ENCODE results near the gene MDFI. TPM values are rescaled to one million over a fixed set of nuclear protein-coding genes. Genes with fewer than 3 reads are reported as not detected.

The MDFI gene
- total RNA-seq, 1 donor from 2014 or later: 29.5 TPM

- Mint-ChIP-seq H3K4me1 (peaks cover 11% of the 10 kb centered on the region), H3K9me3 (no peaks in the 10 kb centered on the region), H3K36me3 (no peaks in the 10 kb centered on the region), H3K27ac (no peak overlapping the region), H3K4me3 (no peak overlapping the region), H3K27me3 (ENCODE audit: insufficient read depth, low read depth) (peaks cover 2% of the 10 kb centered on the region)
- Histone ChIP-seq H4K20me1 (ENCODE audit: low read depth) (no peaks in the 10 kb centered on the region), H3F3A (ENCODE audit: low read depth) (no peaks in the 10 kb centered on the region), H3K9ac (no peak overlapping the region), H3K4me2 (no peak overlapping the region), H3K4me3 (no peak overlapping the region), H3K9me3 (ENCODE audit: low read depth) (no peaks in the 10 kb centered on the region), H3K27me3 (peaks cover 25% of the 10 kb centered on the region), H3K27ac (no peak overlapping the region), H2AFZ (replicated peaks) (no peak overlapping the region), H3K4me1 (no peaks in the 10 kb centered on the region), H3K36me3 (no peaks in the 10 kb centered on the region), H3K79me2 (ENCODE audit: low read depth) (no peaks in the 10 kb centered on the region)
- no peak for DNase-seq (ENCODE audit: low spot score)
- TF ChIP-seq EZH2phosphoT487 (IDR thresholded peaks at IDR 0.05) (no peak), CTCF (IDR thresholded peaks at IDR 0.05) (no peak), EZH2 (IDR thresholded peaks at IDR 0.05) (no peak)
These were observed 47.5 kb downstream of the MDFI start for GRCh38 chr6:41685641-41686380.

GRCh38 chr6:41687501-41688175 lies 49.4 kb downstream of the MDFI start:
- Histone ChIP-seq H3K9me3 (ENCODE audit: low read depth) (no peaks in the 10 kb centered on the region), H4K20me1 (ENCODE audit: low read depth) (no peaks in the 10 kb centered on the region), H3K4me2 (no peak overlapping the region), H3K9ac (no peak overlapping the region), H3K79me2 (ENCODE audit: low read depth) (no peaks in the 10 kb centered on the region), H3K36me3 (no peaks in the 10 kb centered on the region), H2AFZ (replicated peaks) (no peak overlapping the region), H3F3A (ENCODE audit: low read depth) (no peaks in the 10 kb centered on the region), H3K27me3 (peaks cover 21% of the 10 kb centered on the region), H3K27ac (no peak overlapping the region), H3K4me3 (no peak overlapping the region), H3K4me1 (no peaks in the 10 kb centered on the region)
- Mint-ChIP-seq H3K27ac (no peak overlapping the region), H3K4me1 (peaks cover 7% of the 10 kb centered on the region), H3K27me3 (ENCODE audit: insufficient read depth, low read depth) (peaks cover 2% of the 10 kb centered on the region), H3K4me3 (no peak overlapping the region), H3K36me3 (no peaks in the 10 kb centered on the region), H3K9me3 (no peaks in the 10 kb centered on the region)
- no peak for TF ChIP-seq EZH2phosphoT487 (IDR thresholded peaks at IDR 0.05)
- no peak for TF ChIP-seq CTCF (IDR thresholded peaks at IDR 0.05)
- TF ChIP-seq EZH2 (IDR thresholded peaks at IDR 0.05): no peak
- no peak for DNase-seq (ENCODE audit: low spot score)

GRCh38 chr6:41688256-41688965 lies 50.1 kb downstream of the MDFI start:
- H2AFZ ChIP-seq (replicated peaks): no peak overlapping the region
- no peak overlapping the region for H3K4me3 ChIP-seq
- H3K9ac ChIP-seq: no peak overlapping the region
- Mint-ChIP-seq H3K27me3 (ENCODE audit: insufficient read depth, low read depth) (peaks cover 2% of the 10 kb centered on the region), H3K9me3 (no peaks in the 10 kb centered on the region), H3K36me3 (no peaks in the 10 kb centered on the region), H3K4me1 (peaks cover 7% of the 10 kb centered on the region), H3K27ac (peak overlapping the region; percentile 97), H3K4me3 (no peak overlapping the region)
- peaks cover 14% of the 10 kb centered on the region for H3K27me3 ChIP-seq
- H3K4me1 ChIP-seq: no peaks in the 10 kb centered on the region
- TF ChIP-seq EZH2 (IDR thresholded peaks at IDR 0.05) (no peak), EZH2phosphoT487 (IDR thresholded peaks at IDR 0.05) (no peak), CTCF (IDR thresholded peaks at IDR 0.05) (no peak)
- H3K9me3 ChIP-seq (ENCODE audit: low read depth): no peaks in the 10 kb centered on the region
- no peak overlapping the region for H3K4me2 ChIP-seq
- no peaks in the 10 kb centered on the region for H3K79me2 ChIP-seq (ENCODE audit: low read depth)
- no peak overlapping the region for H3K27ac ChIP-seq
- no peaks in the 10 kb centered on the region for H4K20me1 ChIP-seq (ENCODE audit: low read depth)
- no peaks in the 10 kb centered on the region for H3K36me3 ChIP-seq
- no peaks in the 10 kb centered on the region for H3F3A ChIP-seq (ENCODE audit: low read depth)
- no peak for DNase-seq (ENCODE audit: low spot score)

Data from neural progenitor cell (in vitro differentiated cells).